Urothelium cell line (cell line): ENCODE data around the gene RAB39B.
"Not testable (repeated sequence)": the region's sequence is repeated elsewhere in the genome, so short reads cannot be mapped to it uniquely, and the experiment has no call there.

ENCODE experiments used
- DNase-seq: peaks from one replicate; pipeline ENCODE4 v3.0.0; 2011; ENCODE audit warnings: low spot score, mixed read lengths
- FAIRE-seq: peaks from 2 replicates; lab custom pipeline; 2011; peaks lifted over from hg19 to GRCh38; lab: Jason Lieb, UNC

Gene RAB39B

GRCh38 chrX:155263854-155264628 is at the start of gene RAB39B:
RAB39B (minus strand) TSS chrX:155264491; CDS start chrX:155264288, 203 bp downstream.
- DNase-seq (peak; percentile 73), FAIRE-seq (no peak)

- FAIRE-seq (no peak), DNase-seq (peak; percentile 25)
Measured at GRCh38 chrX:155313766-155314165, 49.5 kb upstream of the RAB39B start.

- no peak for FAIRE-seq
Measured at GRCh38 chrX:155293771-155294170, 29.5 kb upstream of the RAB39B start.

GRCh38 chrX:155279873-155280272 is 15.6 kb upstream of the RAB39B start:
- DNase-seq = no peak
- no peak for FAIRE-seq

More at GRCh38 chrX:155293771-155294170, 29.5 kb upstream of the RAB39B start:
- DNase-seq = no peak

GRCh38 chrX:155270969-155271368 is 6.7 kb upstream of the RAB39B start:
- DNase-seq = no peak
- no peak for FAIRE-seq

- not testable (repeated sequence) for FAIRE-seq
Measured at GRCh38 chrX:155267995-155268394, 3.7 kb upstream of the RAB39B start.

GRCh38 chrX:155266439-155266838 is 2.1 kb upstream of the RAB39B start:
- FAIRE-seq (no peak), DNase-seq (no peak)

More at GRCh38 chrX:155267995-155268394, 3.7 kb upstream of the RAB39B start:
- not testable (repeated sequence) for DNase-seq

- DNase-seq = no peak
- no peak for FAIRE-seq
Measured at GRCh38 chrX:155262970-155263754, 1.1 kb downstream of the RAB39B start.

GRCh38 chrX:155259752-155260151 is 4.5 kb downstream of the RAB39B start:
- DNase-seq (no peak), FAIRE-seq (no peak)

- FAIRE-seq (no peak), DNase-seq (no peak)
Measured at GRCh38 chrX:155251391-155251790, 12.9 kb downstream of the RAB39B start.

GRCh38 chrX:155247497-155247896 is 16.8 kb downstream of the RAB39B start:
- no peak for FAIRE-seq
- DNase-seq = no peak

GRCh38 chrX:155246748-155247147 is 17.5 kb downstream of the RAB39B start:
- FAIRE-seq = no peak

GRCh38 chrX:155242300-155242699 is 22.0 kb downstream of the RAB39B start:
- FAIRE-seq = no peak
- DNase-seq = no peak

More at GRCh38 chrX:155246748-155247147, 17.5 kb downstream of the RAB39B start:
- DNase-seq = no peak

- no peak for FAIRE-seq
Measured at GRCh38 chrX:155237719-155238118, 26.6 kb downstream of the RAB39B start.

GRCh38 chrX:155235891-155236290 is 28.4 kb downstream of the RAB39B start:
- FAIRE-seq (no peak), DNase-seq (no peak)

More at GRCh38 chrX:155237719-155238118, 26.6 kb downstream of the RAB39B start:
- DNase-seq = no peak

GRCh38 chrX:155231163-155231562 is 33.1 kb downstream of the RAB39B start:
- no peak for DNase-seq
- FAIRE-seq = no peak

- DNase-seq (no peak), FAIRE-seq (no peak)
Measured at GRCh38 chrX:155225774-155226173, 38.5 kb downstream of the RAB39B start.

- FAIRE-seq, DNase-seq: not testable (repeated sequence)
Measured at GRCh38 chrX:155223746-155224145, 40.5 kb downstream of the RAB39B start.

- DNase-seq = no peak
- FAIRE-seq = no peak
Measured at GRCh38 chrX:155221351-155221750, 42.9 kb downstream of the RAB39B start.

GRCh38 chrX:155218777-155219176 is 45.5 kb downstream of the RAB39B start:
- DNase-seq (no peak), FAIRE-seq (no peak)

- DNase-seq (peak; percentile 3), FAIRE-seq (no peak)
Measured at GRCh38 chrX:155216940-155217440, 47.3 kb downstream of the RAB39B start.
